Measurements from ENCODE around the gene VAMP3. TPM values are rescaled to one million over a fixed set of nuclear protein-coding genes. Genes with fewer than 3 reads are reported as not detected.

Gene VAMP3
- total RNA-seq, 4 donors from 2014 or later = 48.0 to 69.0 (median 66.1) TPM

DNA sequence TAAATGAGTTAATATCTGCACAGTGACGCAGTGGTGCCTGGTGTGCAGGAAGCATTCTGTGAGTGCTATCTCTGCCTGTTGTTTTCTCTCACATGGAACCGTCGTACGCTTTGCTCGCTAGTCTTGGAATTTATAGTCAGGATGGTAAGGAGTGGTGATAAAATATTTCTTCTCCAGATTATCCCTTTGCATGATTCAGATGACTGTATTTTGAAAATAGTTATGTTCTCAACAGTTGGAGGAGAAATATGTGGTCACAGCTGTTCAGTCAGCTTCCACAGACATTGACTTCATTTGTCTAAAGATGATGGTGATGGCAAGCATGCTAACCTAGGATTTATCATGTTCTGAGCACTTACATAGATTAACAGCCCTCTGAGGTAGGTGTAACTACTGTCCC is 41.3 kb upstream of the VAMP3 start:
- H3K9me3 ChIP-seq = no peaks in the 10 kb centered on the region
- DNase-seq = no peak
- H3K4me1 ChIP-seq = no peaks in the 10 kb centered on the region
- H3K27me3 ChIP-seq = no peaks in the 10 kb centered on the region
- H3K4me3 ChIP-seq = no peak overlapping the region
- H3K36me3 ChIP-seq = no peaks in the 10 kb centered on the region
- no peak overlapping the region for H3K27ac ChIP-seq
- no peak for TF ChIP-seq POLR2A (IDR thresholded peaks at IDR 0.05)

DNA sequence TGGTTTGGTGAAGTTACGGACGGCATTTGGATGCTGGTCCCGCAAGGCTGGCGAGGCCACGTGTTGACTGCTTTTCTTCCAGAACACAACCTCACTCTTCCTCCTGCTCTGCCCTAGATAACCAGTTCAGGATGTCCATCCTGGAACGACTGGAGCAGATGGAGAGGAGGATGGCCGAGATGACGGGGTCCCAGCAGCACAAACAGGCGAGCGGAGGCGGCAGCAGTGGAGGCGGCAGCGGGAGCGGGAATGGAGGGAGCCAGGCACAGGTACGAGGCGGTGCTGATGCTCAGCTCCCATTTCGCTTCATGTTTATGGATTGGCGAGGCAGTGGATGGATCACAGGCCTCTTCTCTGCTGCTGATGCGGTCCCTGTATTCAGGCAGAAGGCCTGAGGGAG is 38.8 kb upstream of the VAMP3 start:
- Histone ChIP-seq H3K4me1 (no peaks in the 10 kb centered on the region), H3K36me3 (no peaks in the 10 kb centered on the region), H3K4me3 (no peak overlapping the region), H3K27me3 (no peaks in the 10 kb centered on the region), H3K9me3 (no peaks in the 10 kb centered on the region), H3K27ac (no peak overlapping the region)
- no peak for TF ChIP-seq POLR2A (IDR thresholded peaks at IDR 0.05)
- TF ChIP-seq, protein P1, sequence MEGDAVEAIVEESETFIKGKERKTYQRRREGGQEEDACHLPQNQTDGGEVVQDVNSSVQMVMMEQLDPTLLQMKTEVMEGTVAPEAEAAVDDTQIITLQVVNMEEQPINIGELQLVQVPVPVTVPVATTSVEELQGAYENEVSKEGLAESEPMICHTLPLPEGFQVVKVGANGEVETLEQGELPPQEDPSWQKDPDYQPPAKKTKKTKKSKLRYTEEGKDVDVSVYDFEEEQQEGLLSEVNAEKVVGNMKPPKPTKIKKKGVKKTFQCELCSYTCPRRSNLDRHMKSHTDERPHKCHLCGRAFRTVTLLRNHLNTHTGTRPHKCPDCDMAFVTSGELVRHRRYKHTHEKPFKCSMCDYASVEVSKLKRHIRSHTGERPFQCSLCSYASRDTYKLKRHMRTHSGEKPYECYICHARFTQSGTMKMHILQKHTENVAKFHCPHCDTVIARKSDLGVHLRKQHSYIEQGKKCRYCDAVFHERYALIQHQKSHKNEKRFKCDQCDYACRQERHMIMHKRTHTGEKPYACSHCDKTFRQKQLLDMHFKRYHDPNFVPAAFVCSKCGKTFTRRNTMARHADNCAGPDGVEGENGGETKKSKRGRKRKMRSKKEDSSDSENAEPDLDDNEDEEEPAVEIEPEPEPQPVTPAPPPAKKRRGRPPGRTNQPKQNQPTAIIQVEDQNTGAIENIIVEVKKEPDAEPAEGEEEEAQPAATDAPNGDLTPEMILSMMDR (IDR thresholded peaks at IDR 0.05) = no peak
- no peak for DNase-seq

DNA sequence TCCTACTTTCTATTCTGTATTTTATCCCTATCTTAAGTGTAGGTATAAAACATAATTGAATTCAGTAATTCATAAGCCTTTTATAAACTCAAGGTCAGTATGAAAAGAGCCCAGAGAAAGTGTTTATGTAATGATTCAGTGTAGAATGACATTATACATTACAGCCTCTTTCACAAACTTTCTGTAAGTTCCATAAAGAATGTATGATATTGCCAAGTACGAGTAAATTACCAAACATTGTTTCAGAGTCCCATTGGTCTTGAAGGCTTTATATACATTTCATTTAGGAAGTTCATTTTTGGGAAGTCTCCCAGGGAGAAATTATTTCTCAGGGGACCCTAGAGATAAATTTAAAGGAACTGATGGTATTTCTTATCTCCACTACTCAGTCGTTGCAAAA is 37.8 kb upstream of the VAMP3 start:
- TF ChIP-seq, protein P1 (IDR thresholded peaks at IDR 0.05) = no peak
- no peak for TF ChIP-seq POLR2A (IDR thresholded peaks at IDR 0.05)
- Histone ChIP-seq H3K27me3 (no peaks in the 10 kb centered on the region), H3K4me1 (no peaks in the 10 kb centered on the region), H3K27ac (no peak overlapping the region), H3K4me3 (no peak overlapping the region), H3K36me3 (no peaks in the 10 kb centered on the region), H3K9me3 (no peaks in the 10 kb centered on the region)
- DNase-seq = no peak

DNA sequence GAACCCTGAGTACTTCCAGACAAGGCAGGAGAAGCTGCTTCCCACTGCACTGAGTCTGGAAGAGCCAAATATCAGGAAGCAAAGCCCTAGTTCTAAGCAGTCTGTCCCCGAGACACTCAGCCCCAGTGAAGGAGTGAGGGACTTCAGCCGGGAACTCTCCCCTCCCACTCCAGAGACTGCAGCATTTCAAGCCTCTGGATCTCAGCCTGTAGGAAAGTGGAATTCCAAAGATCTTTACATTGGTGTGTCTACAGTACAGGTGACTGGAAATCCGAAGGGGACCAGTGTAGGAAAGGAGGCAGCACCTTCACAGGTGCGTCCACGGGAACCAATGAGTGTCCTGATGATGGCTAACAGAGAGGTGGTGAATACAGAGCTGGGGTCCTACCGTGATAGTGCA is 33.1 kb upstream of the VAMP3 start:
- Histone ChIP-seq H3K36me3 (no peaks in the 10 kb centered on the region), H3K4me1 (no peaks in the 10 kb centered on the region), H3K9me3 (no peaks in the 10 kb centered on the region), H3K27ac (no peak overlapping the region), H3K4me3 (no peak overlapping the region), H3K27me3 (no peaks in the 10 kb centered on the region)
- TF ChIP-seq POLR2A (IDR thresholded peaks at IDR 0.05) = no peak
- TF ChIP-seq, protein P1 (IDR thresholded peaks at IDR 0.05) = no peak
- no peak for DNase-seq

DNA sequence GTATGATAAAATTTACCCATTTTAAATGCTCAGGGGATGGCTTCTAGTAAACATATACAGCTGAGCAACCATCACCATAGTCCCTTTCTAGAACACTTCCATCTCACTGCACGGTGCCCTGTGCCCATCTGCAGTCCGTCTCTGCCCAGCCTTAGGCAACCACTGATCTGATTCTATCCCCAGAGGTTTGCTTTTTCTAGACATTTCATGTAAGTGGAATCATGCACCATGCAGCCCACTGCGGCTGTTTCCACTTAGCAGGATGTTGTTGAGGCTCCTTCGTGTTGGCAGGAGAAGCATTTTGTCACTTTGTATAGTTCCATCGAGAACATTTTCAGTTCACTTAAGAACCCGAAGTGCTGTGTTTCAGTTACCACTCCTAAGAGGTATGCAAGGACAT is 27.8 kb upstream of the VAMP3 start:
- DNase-seq = no peak
- Histone ChIP-seq H3K9me3 (no peaks in the 10 kb centered on the region), H3K4me3 (no peak overlapping the region), H3K4me1 (no peaks in the 10 kb centered on the region), H3K27me3 (no peaks in the 10 kb centered on the region), H3K27ac (no peak overlapping the region), H3K36me3 (no peaks in the 10 kb centered on the region)
- TF ChIP-seq POLR2A (IDR thresholded peaks at IDR 0.05) = no peak
- TF ChIP-seq, protein P1 (IDR thresholded peaks at IDR 0.05) = no peak

DNA sequence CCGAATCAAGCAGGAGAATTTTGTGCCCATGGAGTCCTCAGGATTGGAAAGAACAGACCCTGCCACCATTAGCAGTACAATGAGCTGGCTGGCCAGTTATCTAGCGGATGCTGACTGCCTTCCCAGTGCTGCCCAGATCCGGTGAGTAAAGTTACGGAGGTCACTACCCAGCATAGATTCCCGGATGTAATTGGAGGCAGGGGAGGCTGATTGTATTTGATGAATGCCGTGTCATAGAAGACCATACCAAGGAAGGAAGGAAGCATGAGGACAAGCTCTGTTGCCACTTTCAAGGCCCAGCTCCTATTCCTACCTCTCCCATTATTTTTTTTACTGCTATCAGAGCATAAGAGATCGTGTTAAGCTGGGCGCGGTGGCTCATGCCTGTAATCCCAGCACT is 26.2 kb upstream of the VAMP3 start:
- no peak overlapping the region for H3K27ac ChIP-seq
- H3K4me3 ChIP-seq = no peak overlapping the region
- no peak for DNase-seq
- no peaks in the 10 kb centered on the region for H3K36me3 ChIP-seq
- TF ChIP-seq, protein P1 (IDR thresholded peaks at IDR 0.05) = no peak
- no peak for TF ChIP-seq POLR2A (IDR thresholded peaks at IDR 0.05)
- H3K9me3 ChIP-seq = no peaks in the 10 kb centered on the region
- H3K27me3 ChIP-seq = no peaks in the 10 kb centered on the region
- no peaks in the 10 kb centered on the region for H3K4me1 ChIP-seq

Data from Peyer's patch (tissue), 4 donors.